Prostate gland (tissue), 2 donors: ENCODE measurements around the gene KRTAP15-1. TPM values are rescaled to one million over a fixed set of nuclear protein-coding genes. Genes with fewer than 3 reads are reported as not detected.
A peak's percentile ranks its signal among the peaks of the same experiment; 100 is the strongest.

Experiments
- DNase-seq: peaks from one replicate; pipeline ENCODE4 v3.0.0-alpha.2; 2019; ENCODE audit warnings: low spot score
- H3K27ac ChIP-seq, 2 donors: fragments of 200-600 bp; sonication (generic); 2 replicates each; pipeline ENCODE4 v1.5.1; 2017 to 2019
- H3K27me3 ChIP-seq: fragments of 200-600 bp; sonication (generic); replicated peaks from 2 replicates; pipeline ENCODE4 v1.5.1; 2019; ENCODE audit not compliant: insufficient read depth
- H3K36me3 ChIP-seq, 2 donors: fragments of 200-600 bp; sonication (generic); 1 replicate in 1 of 2; 2 replicates in 1 of 2; pipeline versions ENCODE4 v1.5.1 to v1.8.1; 2017 to 2019
- H3K4me1 ChIP-seq: fragments of 200-600 bp; sonication (generic); replicated peaks from 2 replicates; pipeline ENCODE4 v1.5.1; 2019
- H3K4me3 ChIP-seq, 2 donors: fragments of 200-600 bp; sonication (generic); 2 replicates each; pipeline ENCODE4 v1.5.1; 2017 to 2019
- H3K9me3 ChIP-seq: fragments of 200-600 bp; sonication (generic); 2 replicates; pipeline ENCODE4 v1.5.1; 2017
- CTCF ChIP-seq, 4 experiments: fragments of 200-600 bp in 2 of 4; fragments of 450-650 bp in 2 of 4; sonication (generic) in 2 of 4; IDR thresholded peaks; 1 replicate in 3 of 4; 2 replicates in 1 of 4; pipeline ENCODE4 v1.5.1; 2016 to 2019; ENCODE audit warnings: antibody characterized with exemption in 4 of 4, mild to moderate bottlenecking in 2 of 4, moderate library complexity in 2 of 4
- POLR2A ChIP-seq: fragments of 450-650 bp; IDR thresholded peaks from one replicate; pipeline ENCODE4 v1.6.1; 2016; ENCODE audit warnings: antibody characterized with exemption, mild to moderate bottlenecking
- POLR2AphosphoS5 ChIP-seq: sonication (generic); formaldehyde crosslinking; IDR thresholded peaks from one replicate; pipeline ENCODE4 v1.6.1; 2017; ENCODE audit warnings: antibody characterized with exemption
- WGBS: methylation state at CpG from one replicate; pipeline ENCODE4 v1.1.5; 2018; 5-methylcytosine and 5-hydroxymethylcytosine counted together
- intact Hi-C: fragments of 100-400 bp; cut with DNase I; formaldehyde crosslinking; loops from one replicate; pipeline ENCODE4 v1.14.2; 2022
- total RNA-seq, 2 donors: library from RNA; depleted of rRNA; stranded (reverse); fragments of >200 nt; gene quantifications; one replicate each; pipeline ENCODE4 v1.1.0, GENCODE V29; 2016

The KRTAP15-1 gene
- total RNA-seq, 2 donors from 2014 or later: not detected

GRCh38 chr21:30415993-30416392 is 24.1 kb upstream of the KRTAP15-1 start:
- WGBS: 85% methylated on average over 5 of the region's 5 CpGs
- H3K4me3 ChIP-seq: no peak overlapping the region
- H3K27ac ChIP-seq: no peak overlapping the region
- no peak for DNase-seq
- intact Hi-C loops: no loop called here
- no peaks in the 10 kb centered on the region for H3K36me3 ChIP-seq
- H3K4me1 ChIP-seq: no peaks in the 10 kb centered on the region
- no peaks in the 10 kb centered on the region for H3K27me3 ChIP-seq
- TF ChIP-seq POLR2A (no peak), CTCF (IDR thresholded peaks at IDR 0.05) (no peak), POLR2AphosphoS5 (no peak)
- H3K9me3 ChIP-seq: no peaks in the 10 kb centered on the region

- 83% methylated on average over 5 of the region's 5 CpGs for WGBS
- TF ChIP-seq CTCF (IDR thresholded peaks at IDR 0.05) (no peak), POLR2A (no peak), POLR2AphosphoS5 (no peak)
- H3K27ac ChIP-seq: no peak within 1 kb of the TSS
- H3K4me1 ChIP-seq: no peaks in the 10 kb centered on the region
- no peaks in the 10 kb centered on the region for H3K9me3 ChIP-seq
- H3K4me3 ChIP-seq: no peak within 1 kb of the TSS
- no peaks in the 10 kb centered on the region for H3K36me3 ChIP-seq
- no peak for DNase-seq
- intact Hi-C loops: no loop called here
- H3K27me3 ChIP-seq: no peaks in the 10 kb centered on the region
These were observed 14.2 kb upstream of the KRTAP15-1 start, which contains the start of gene KRTAP13-3 for GRCh38 chr21:30425826-30426225. KRTAP13-3 (minus strand) TSS chr21:30425926; CDS start chr21:30425912, 14 bp downstream.

GRCh38 chr21:30426731-30427130 is 13.3 kb upstream of the KRTAP15-1 start:
- intact Hi-C loops: no loop called here
- WGBS: 60% methylated on average over 3 of the region's 3 CpGs

GRCh38 chr21:30430170-30430655 is 9.9 kb upstream of the KRTAP15-1 start, which contains the start of gene KRTAP13-4:
KRTAP13-4 (plus strand) TSS chr21:30430220; CDS start chr21:30430276, 56 bp downstream.
- H3K9me3 ChIP-seq: no peaks in the 10 kb centered on the region
- no peaks in the 10 kb centered on the region for H3K36me3 ChIP-seq
- no peaks in the 10 kb centered on the region for H3K4me1 ChIP-seq
- no peak within 1 kb of the TSS for H3K4me3 ChIP-seq
- H3K27ac ChIP-seq: no peak within 1 kb of the TSS
- no peak for DNase-seq
- no peaks in the 10 kb centered on the region for H3K27me3 ChIP-seq
- intact Hi-C loops: no loop called here
- 81% methylated on average over 9 of the region's 9 CpGs for WGBS
- no peak for TF ChIP-seq POLR2AphosphoS5
- no peak for TF ChIP-seq POLR2A
- TF ChIP-seq CTCF (IDR thresholded peaks at IDR 0.05): no peak

More at GRCh38 chr21:30426731-30427130, 13.3 kb upstream of the KRTAP15-1 start:
- H3K27ac ChIP-seq: no peak overlapping the region
- DNase-seq: no peak
- TF ChIP-seq POLR2A (no peak), CTCF (IDR thresholded peaks at IDR 0.05) (no peak), POLR2AphosphoS5 (no peak)
- no peaks in the 10 kb centered on the region for H3K4me1 ChIP-seq
- no peaks in the 10 kb centered on the region for H3K9me3 ChIP-seq
- no peaks in the 10 kb centered on the region for H3K36me3 ChIP-seq
- H3K27me3 ChIP-seq: no peaks in the 10 kb centered on the region
- H3K4me3 ChIP-seq: no peak overlapping the region

- 51% methylated on average over 10 of the region's 10 CpGs for WGBS
- Histone ChIP-seq H3K4me1 (no peaks in the 10 kb centered on the region), H3K36me3 (no peaks in the 10 kb centered on the region), H3K27ac (no peak overlapping the region), H3K4me3 (no peak overlapping the region), H3K9me3 (no peaks in the 10 kb centered on the region), H3K27me3 (no peaks in the 10 kb centered on the region)
- peak; percentile 10 for DNase-seq
- intact Hi-C loops: no loop called here
- TF ChIP-seq CTCF (IDR thresholded peaks at IDR 0.05): peak in 3 of 4 experiments; percentile 24 to 45 (median 27)
- no peak for TF ChIP-seq POLR2AphosphoS5
These were observed 5.9 kb upstream of the KRTAP15-1 start for GRCh38 chr21:30434033-30434631.
